Mesendoderm (in vitro differentiated cells): ENCODE data around the gene S100PBP.

Experiments
- DNase-seq: peaks from one replicate; pipeline ENCODE4 v3.0.0; 2013
- H2AK5ac ChIP-seq: 2 replicates; pipeline ENCODE4 v1.6.1; 2013; ENCODE audit warnings: low read length, inconsistent platforms
- H2BK120ac ChIP-seq: 2 replicates; pipeline ENCODE4 v1.6.1; 2013; ENCODE audit warnings: low read depth, mild to moderate bottlenecking, low read length, moderate library complexity, mixed read lengths
- H2BK15ac ChIP-seq: replicated peaks from 2 replicates; pipeline ENCODE4 v1.6.1; 2013; ENCODE audit warnings: low read depth, mild to moderate bottlenecking, moderate library complexity
- H2BK5ac ChIP-seq: 2 replicates; pipeline ENCODE4 v1.6.1; 2013; ENCODE audit warnings: low read length, inconsistent platforms
- H3K18ac ChIP-seq: 2 replicates; pipeline ENCODE4 v1.6.1; 2013; ENCODE audit warnings: mild to moderate bottlenecking, low read length, mixed read lengths
- H3K23ac ChIP-seq: one replicate; pipeline ENCODE4 v1.6.1; 2013; ENCODE audit warnings: low read length
- H3K27ac ChIP-seq: 2 replicates; pipeline ENCODE4 v1.5.1; 2013; ENCODE audit warnings: low read depth, mild to moderate bottlenecking, inconsistent platforms, low read length, moderate library complexity
- H3K27me3 ChIP-seq: 2 replicates; pipeline ENCODE4 v1.6.1; 2013; ENCODE audit warnings: low read length, control low read depth, mild to moderate bottlenecking, inconsistent platforms; ENCODE audit not compliant: insufficient read depth, poor library complexity
- H3K36me3 ChIP-seq: 2 replicates; pipeline ENCODE4 v1.6.1; 2013; ENCODE audit warnings: low read length, inconsistent platforms; ENCODE audit not compliant: control insufficient read depth, insufficient read depth
- H3K4ac ChIP-seq: one replicate; pipeline ENCODE4 v1.6.1; 2013; ENCODE audit warnings: low read depth, mild to moderate bottlenecking, low read length, moderate library complexity
- H3K4me1 ChIP-seq: 2 replicates; pipeline ENCODE4 v1.6.1; 2013; ENCODE audit warnings: low read depth, low read length, inconsistent platforms; ENCODE audit not compliant: control insufficient read depth
- H3K4me2 ChIP-seq: 2 replicates; pipeline ENCODE4 v1.6.1; 2013; ENCODE audit warnings: low read length
- H3K4me3 ChIP-seq: 2 replicates; pipeline ENCODE4 v1.5.1; 2013; ENCODE audit warnings: mild to moderate bottlenecking, low read length
- H3K56ac ChIP-seq: one replicate; pipeline ENCODE4 v1.6.1; 2013; ENCODE audit warnings: low read length
- H3K79me1 ChIP-seq: 2 replicates; pipeline ENCODE4 v1.6.1; 2013; ENCODE audit warnings: low read length, inconsistent platforms
- H3K79me2 ChIP-seq: 2 replicates; pipeline ENCODE4 v1.6.1; 2013; ENCODE audit warnings: mild to moderate bottlenecking, low read length; ENCODE audit not compliant: control insufficient read depth, insufficient read depth
- H3K9ac ChIP-seq: 2 replicates; pipeline ENCODE4 v1.6.1; 2013; ENCODE audit warnings: low read length, inconsistent platforms
- H4K5ac ChIP-seq: one replicate; pipeline ENCODE4 v1.6.1; 2013; ENCODE audit warnings: low read length
- H4K8ac ChIP-seq: one replicate; pipeline ENCODE4 v1.6.1; 2013; ENCODE audit warnings: low read depth, mild to moderate bottlenecking, control low read depth, low read length, moderate library complexity
- WGBS: extraction: QIAGEN DNeasy Blood & Tissue Kit; methylation state at CpG from one replicate; pipeline ENCODE4 v1.1.7; 2013; ENCODE audit warnings: low lambda C conversion rate, missing lambda C conversion rate; ENCODE audit not compliant: insufficient coverage; ENCODE audit errors: extremely low coverage; 5-methylcytosine and 5-hydroxymethylcytosine counted together

Gene S100PBP

GRCh38 chr1:32861904-32862695, 44.6 kb downstream of the S100PBP start:
- Histone ChIP-seq H2AK5ac (no peak overlapping the region), H3K79me1 (no peaks in the 10 kb centered on the region), H3K4me1 (no peaks in the 10 kb centered on the region), H3K4me3 (no peak overlapping the region), H3K4me2 (no peak overlapping the region), H2BK15ac (no peak overlapping the region), H3K56ac (no peak overlapping the region), H2BK120ac (no peak overlapping the region), H3K9ac (no peak overlapping the region), H3K4ac (no peak overlapping the region), H4K5ac (no peak overlapping the region), H3K79me2 (no peaks in the 10 kb centered on the region), H3K27ac (no peak overlapping the region), H3K36me3 (no peaks in the 10 kb centered on the region), H3K18ac (no peak overlapping the region), H2BK5ac (no peak overlapping the region), H3K23ac (no peak overlapping the region), H3K27me3 (no peaks in the 10 kb centered on the region), H4K8ac (no peak overlapping the region)
- WGBS: no CpG with 5 or more reads among the region's 3 CpGs
- DNase-seq: no peak

- Histone ChIP-seq H3K4me2 (no peak overlapping the region), H4K5ac (no peak overlapping the region), H3K4ac (no peak overlapping the region), H3K4me3 (no peak overlapping the region), H3K79me1 (no peaks in the 10 kb centered on the region), H3K27ac (no peak overlapping the region), H2BK5ac (no peak overlapping the region), H3K27me3 (no peaks in the 10 kb centered on the region), H3K9ac (no peak overlapping the region), H2BK15ac (no peak overlapping the region), H4K8ac (no peak overlapping the region), H2BK120ac (no peak overlapping the region), H3K23ac (no peak overlapping the region), H3K18ac (no peak overlapping the region), H3K36me3 (no peaks in the 10 kb centered on the region), H2AK5ac (no peak overlapping the region), H3K4me1 (no peaks in the 10 kb centered on the region), H3K79me2 (no peaks in the 10 kb centered on the region), H3K56ac (no peak overlapping the region)
- DNase-seq: no peak
- no CpG with 5 or more reads among the region's 4 CpGs for WGBS
Measured at GRCh38 chr1:32863218-32863880, 45.9 kb downstream of the S100PBP start.

DNA sequence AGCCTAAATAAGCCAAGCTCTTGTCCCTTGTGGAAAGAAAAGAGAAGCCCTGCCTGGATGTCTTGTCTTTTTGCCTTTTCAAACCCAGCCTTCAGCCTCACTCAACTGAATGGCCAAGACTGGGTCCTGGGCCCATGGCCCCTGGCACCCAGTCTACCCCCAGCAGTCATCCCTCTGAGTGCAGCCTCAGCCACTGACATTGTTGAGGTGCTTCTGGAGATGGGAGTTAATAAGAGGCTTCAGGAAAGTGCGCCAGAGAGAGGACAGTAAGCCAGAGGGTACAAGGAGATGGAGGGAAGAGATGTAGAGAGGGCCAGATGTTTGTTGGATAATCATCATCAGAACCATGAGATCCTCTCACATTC, 46.4 kb downstream of the S100PBP start:
- WGBS: no CpG with 5 or more reads among the region's 1 CpG

GRCh38 chr1:32864375-32865019, 47.0 kb downstream of the S100PBP start:
- no peak overlapping the region for H3K4me3 ChIP-seq
- no peak overlapping the region for H3K4me2 ChIP-seq
- no peak overlapping the region for H3K56ac ChIP-seq
- no peak overlapping the region for H3K23ac ChIP-seq
- H3K36me3 ChIP-seq: no peaks in the 10 kb centered on the region
- no peak overlapping the region for H2AK5ac ChIP-seq
- no peak overlapping the region for H4K8ac ChIP-seq
- no CpG with 5 or more reads among the region's 8 CpGs for WGBS
- H2BK15ac ChIP-seq: no peak overlapping the region
- H3K27me3 ChIP-seq: no peaks in the 10 kb centered on the region
- H4K5ac ChIP-seq: no peak overlapping the region
- no peak overlapping the region for H3K27ac ChIP-seq
- H3K79me1 ChIP-seq: no peaks in the 10 kb centered on the region
- no peaks in the 10 kb centered on the region for H3K79me2 ChIP-seq
- no peak for DNase-seq
- H3K18ac ChIP-seq: no peak overlapping the region
- no peak overlapping the region for H3K4ac ChIP-seq
- H2BK120ac ChIP-seq: no peak overlapping the region
- H2BK5ac ChIP-seq: no peak overlapping the region
- no peak overlapping the region for H3K9ac ChIP-seq
- no peaks in the 10 kb centered on the region for H3K4me1 ChIP-seq

More for the DNA sequence above, 46.4 kb downstream of the S100PBP start:
- Histone ChIP-seq H4K8ac (no peak overlapping the region), H3K23ac (no peak overlapping the region), H3K4me1 (no peaks in the 10 kb centered on the region), H3K79me2 (no peaks in the 10 kb centered on the region), H3K4ac (no peak overlapping the region), H4K5ac (no peak overlapping the region), H2BK15ac (no peak overlapping the region), H3K4me3 (no peak overlapping the region), H3K4me2 (no peak overlapping the region), H2AK5ac (no peak overlapping the region), H3K18ac (no peak overlapping the region), H3K27me3 (no peaks in the 10 kb centered on the region), H3K27ac (no peak overlapping the region), H3K79me1 (no peaks in the 10 kb centered on the region), H3K9ac (no peak overlapping the region), H3K56ac (no peak overlapping the region), H3K36me3 (no peaks in the 10 kb centered on the region), H2BK5ac (no peak overlapping the region), H2BK120ac (no peak overlapping the region)
- DNase-seq: no peak

- Histone ChIP-seq H2AK5ac (no peak overlapping the region), H3K79me2 (no peaks in the 10 kb centered on the region), H3K18ac (no peak overlapping the region), H4K5ac (no peak overlapping the region), H3K27ac (no peak overlapping the region), H3K27me3 (no peaks in the 10 kb centered on the region), H3K4me1 (no peaks in the 10 kb centered on the region), H3K79me1 (no peaks in the 10 kb centered on the region), H3K4me3 (no peak overlapping the region), H2BK5ac (no peak overlapping the region), H3K36me3 (no peaks in the 10 kb centered on the region), H2BK120ac (no peak overlapping the region), H3K56ac (no peak overlapping the region), H3K4me2 (no peak overlapping the region), H4K8ac (no peak overlapping the region), H3K4ac (no peak overlapping the region), H2BK15ac (no peak overlapping the region), H3K23ac (no peak overlapping the region), H3K9ac (no peak overlapping the region)
- DNase-seq: no peak
- no CpG with 5 or more reads among the region's 3 CpGs for WGBS
Measured at GRCh38 chr1:32865639-32866405, 48.4 kb downstream of the S100PBP start.
